ENCODE results near the gene GNA15.
A peak's percentile ranks its signal among the peaks of the same experiment; 100 is the strongest.

The GNA15 gene

GRCh38 chr19:3121821-3122511, 13.9 kb upstream of the GNA15 start:
- TF ChIP-seq CTCF (IDR thresholded peaks at IDR 0.05; ENCODE audit: low read depth, low read length) = no peak
- in situ Hi-C loops (cut with HindIII; ENCODE audit: low sequenced_read_pairs) = no loop called here
- no peak overlapping the region for H3K4me3 ChIP-seq (ENCODE audit: low read depth, low read length)
- no peak for DNase-seq (ENCODE audit: low read depth, low spot score)

- H3K4me3 ChIP-seq (ENCODE audit: low read depth, low read length) = no peak overlapping the region
- in situ Hi-C loops (cut with HindIII; ENCODE audit: low sequenced_read_pairs) = no loop called here
- DNase-seq (ENCODE audit: low read depth, low spot score) = no peak
- no peak for TF ChIP-seq CTCF (IDR thresholded peaks at IDR 0.05; ENCODE audit: low read depth, low read length)
Observed at GRCh38 chr19:3122512-3122870, 13.3 kb upstream of the GNA15 start.

- no peak for DNase-seq (ENCODE audit: low read depth, low spot score)
- no peak overlapping the region for H3K4me3 ChIP-seq (ENCODE audit: low read depth, low read length)
- in situ Hi-C loops (cut with HindIII; ENCODE audit: low sequenced_read_pairs) = no loop called here
- no peak for TF ChIP-seq CTCF (IDR thresholded peaks at IDR 0.05; ENCODE audit: low read depth, low read length)
Observed at GRCh38 chr19:3123088-3123721, 12.6 kb upstream of the GNA15 start.

GRCh38 chr19:3123956-3124355, 11.9 kb upstream of the GNA15 start:
- in situ Hi-C loops (cut with HindIII; ENCODE audit: low sequenced_read_pairs) = no loop called here
- no peak for DNase-seq (ENCODE audit: low read depth, low spot score)
- no peak for TF ChIP-seq CTCF (IDR thresholded peaks at IDR 0.05; ENCODE audit: low read depth, low read length)
- H3K4me3 ChIP-seq (ENCODE audit: low read depth, low read length) = no peak overlapping the region

GRCh38 chr19:3124630-3125029, 11.2 kb upstream of the GNA15 start:
- TF ChIP-seq CTCF (IDR thresholded peaks at IDR 0.05; ENCODE audit: low read depth, low read length) = no peak
- no peak overlapping the region for H3K4me3 ChIP-seq (ENCODE audit: low read depth, low read length)
- in situ Hi-C loops (cut with HindIII; ENCODE audit: low sequenced_read_pairs) = no loop called here
- DNase-seq (ENCODE audit: low read depth, low spot score) = no peak

GRCh38 chr19:3125900-3126524, 9.8 kb upstream of the GNA15 start:
- H3K4me3 ChIP-seq (ENCODE audit: low read depth, low read length) = no peak overlapping the region
- TF ChIP-seq CTCF (IDR thresholded peaks at IDR 0.05; ENCODE audit: low read depth, low read length) = peak; percentile 79
- in situ Hi-C loops (cut with HindIII; ENCODE audit: low sequenced_read_pairs) = no loop called here
- DNase-seq (ENCODE audit: low read depth, low spot score) = no peak
